MM.1S (cell line): ENCODE results near the gene TBC1D9B.

Experiments used
- CTCF ChIP-seq: fragments of 300-600 bp; sonication (generic); IDR thresholded peaks from 2 replicates; pipeline ENCODE4 v1.5.1; 2016; ENCODE audit warnings: antibody characterized with exemption, low read length, mixed read lengths
- EZH2 ChIP-seq: fragments of 300-600 bp; sonication (generic); optimal IDR thresholded peaks from 2 replicates; pipeline ENCODE3; 2017; ENCODE audit warnings: low read depth, mild to moderate bottlenecking, antibody characterized with exemption, low read length, mixed read lengths
- EZH2phosphoT487 ChIP-seq: fragments of 300-600 bp; sonication (generic); IDR thresholded peaks from 2 replicates; pipeline ENCODE4 v1.6.1; 2018; ENCODE audit warnings: antibody characterized with exemption, low read length

DNA sequence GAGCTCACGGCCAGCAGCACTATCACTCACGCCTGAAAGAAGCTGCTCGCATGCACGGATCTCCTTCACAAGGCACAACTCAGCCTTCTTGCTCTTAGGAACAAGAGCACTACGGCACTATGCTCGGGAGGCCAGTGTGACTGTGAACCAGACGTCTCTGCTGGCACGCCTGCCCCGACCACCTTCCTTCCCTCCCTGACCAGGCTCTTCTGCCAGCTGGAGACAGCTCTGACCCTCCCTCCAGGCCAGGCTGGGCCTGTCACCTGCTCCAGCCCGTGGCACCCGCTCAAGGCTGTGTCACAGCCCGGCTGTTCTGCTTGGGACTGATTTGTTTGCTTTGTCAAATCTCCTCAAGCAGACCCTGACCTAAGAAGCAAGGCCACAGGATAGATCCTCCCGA is 7.0 kb downstream of the TBC1D9B start:
- TF ChIP-seq CTCF (no peak), EZH2 (no peak), EZH2phosphoT487 (no peak)
